ENCODE results near the gene PAX4.

PAX4 gene, protein sequence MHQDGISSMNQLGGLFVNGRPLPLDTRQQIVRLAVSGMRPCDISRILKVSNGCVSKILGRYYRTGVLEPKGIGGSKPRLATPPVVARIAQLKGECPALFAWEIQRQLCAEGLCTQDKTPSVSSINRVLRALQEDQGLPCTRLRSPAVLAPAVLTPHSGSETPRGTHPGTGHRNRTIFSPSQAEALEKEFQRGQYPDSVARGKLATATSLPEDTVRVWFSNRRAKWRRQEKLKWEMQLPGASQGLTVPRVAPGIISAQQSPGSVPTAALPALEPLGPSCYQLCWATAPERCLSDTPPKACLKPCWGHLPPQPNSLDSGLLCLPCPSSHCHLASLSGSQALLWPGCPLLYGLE

DNA sequence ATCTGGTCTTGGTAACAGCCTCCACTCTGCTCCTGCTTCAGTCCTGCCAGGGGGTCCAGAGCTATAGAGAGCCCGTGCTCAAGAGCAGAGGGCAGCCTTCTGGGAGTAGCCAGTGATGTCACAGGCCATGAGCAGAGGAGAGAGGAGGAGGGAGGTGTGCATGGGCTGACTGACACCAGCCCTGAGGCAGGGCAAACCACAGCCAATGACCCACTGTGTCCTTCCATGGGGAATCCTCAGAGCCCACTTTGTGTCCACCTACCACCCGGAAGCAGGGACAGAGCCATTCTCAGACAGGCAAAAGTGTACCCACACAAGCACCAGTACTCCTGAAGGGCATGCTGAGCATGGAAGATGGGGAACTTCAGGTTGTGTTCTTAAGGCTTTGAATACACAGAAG is at the start of gene PAX4:
Gene PAX4, minus strand, starts transcription at position 101 of the 400 bp plus-strand sequence. CDS start 2,214 bp downstream, outside the sequence.
- no peak for DNase-seq (ENCODE audit: low read depth)
- H3K4me3 ChIP-seq (ENCODE audit: low read depth, low read length), result no peak within 1 kb of the TSS
- TF ChIP-seq, protein P1, sequence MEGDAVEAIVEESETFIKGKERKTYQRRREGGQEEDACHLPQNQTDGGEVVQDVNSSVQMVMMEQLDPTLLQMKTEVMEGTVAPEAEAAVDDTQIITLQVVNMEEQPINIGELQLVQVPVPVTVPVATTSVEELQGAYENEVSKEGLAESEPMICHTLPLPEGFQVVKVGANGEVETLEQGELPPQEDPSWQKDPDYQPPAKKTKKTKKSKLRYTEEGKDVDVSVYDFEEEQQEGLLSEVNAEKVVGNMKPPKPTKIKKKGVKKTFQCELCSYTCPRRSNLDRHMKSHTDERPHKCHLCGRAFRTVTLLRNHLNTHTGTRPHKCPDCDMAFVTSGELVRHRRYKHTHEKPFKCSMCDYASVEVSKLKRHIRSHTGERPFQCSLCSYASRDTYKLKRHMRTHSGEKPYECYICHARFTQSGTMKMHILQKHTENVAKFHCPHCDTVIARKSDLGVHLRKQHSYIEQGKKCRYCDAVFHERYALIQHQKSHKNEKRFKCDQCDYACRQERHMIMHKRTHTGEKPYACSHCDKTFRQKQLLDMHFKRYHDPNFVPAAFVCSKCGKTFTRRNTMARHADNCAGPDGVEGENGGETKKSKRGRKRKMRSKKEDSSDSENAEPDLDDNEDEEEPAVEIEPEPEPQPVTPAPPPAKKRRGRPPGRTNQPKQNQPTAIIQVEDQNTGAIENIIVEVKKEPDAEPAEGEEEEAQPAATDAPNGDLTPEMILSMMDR (IDR thresholded peaks at IDR 0.05; ENCODE audit: insufficient read depth, low read depth, low read length, missing control alignments), result no peak

DNA sequence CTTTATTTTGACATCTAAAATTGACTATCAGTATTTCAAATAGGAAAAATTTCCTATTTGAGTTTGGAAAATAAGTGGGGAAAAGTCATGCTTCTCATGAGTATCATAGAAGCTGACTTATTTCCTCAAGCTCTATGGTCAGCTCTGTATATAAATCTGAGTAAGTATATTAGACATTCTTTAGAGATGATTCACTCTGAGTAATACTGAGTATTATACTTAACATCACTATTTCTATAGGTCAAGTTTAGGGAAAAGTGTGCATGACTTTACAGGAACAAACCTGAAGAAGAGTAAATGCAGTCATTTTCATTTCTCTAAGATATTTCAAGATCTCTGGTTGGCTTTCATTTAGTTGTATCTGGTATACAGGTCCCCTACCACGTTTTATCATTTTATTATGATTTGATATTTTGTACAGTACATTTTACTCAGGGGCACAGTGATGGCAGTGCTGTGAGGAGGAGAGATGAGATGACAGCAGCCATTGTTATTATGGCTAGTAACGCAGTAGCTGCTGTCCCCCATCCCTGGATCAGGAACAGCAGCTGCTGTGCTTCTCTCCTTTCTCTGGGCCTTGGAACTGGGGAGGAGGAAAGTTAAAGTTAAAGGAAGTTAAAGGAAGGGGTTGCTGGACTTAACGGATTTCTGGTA is 49.2 kb upstream of the PAX4 start:
- DNase-seq (ENCODE audit: low read depth), result no peak
- TF ChIP-seq, protein P1 (IDR thresholded peaks at IDR 0.05; ENCODE audit: insufficient read depth, low read depth, low read length, missing control alignments), result no peak
- no peak overlapping the region for H3K4me3 ChIP-seq (ENCODE audit: low read depth, low read length)

DNA sequence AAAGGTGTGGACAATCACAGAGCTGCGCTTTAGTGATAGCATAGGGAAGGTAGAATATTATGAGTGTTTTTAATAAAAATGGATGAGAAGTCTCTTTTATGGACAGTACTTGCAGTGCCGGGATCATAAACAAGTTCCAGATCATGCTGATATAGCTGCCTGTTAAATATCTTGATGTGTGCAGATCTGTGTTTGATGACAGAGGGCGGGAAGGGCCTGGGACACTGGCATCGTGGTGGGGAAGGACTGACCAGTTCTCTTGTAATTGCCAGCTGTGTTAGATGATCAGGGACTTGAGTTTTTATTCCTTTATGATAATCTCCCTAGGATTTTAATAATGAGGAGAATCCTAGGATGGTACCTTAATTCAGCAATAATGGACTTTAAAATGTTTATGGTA is 48.7 kb upstream of the PAX4 start:
- H3K4me3 ChIP-seq (ENCODE audit: low read depth, low read length), result no peak overlapping the region
- TF ChIP-seq, protein P1 (IDR thresholded peaks at IDR 0.05; ENCODE audit: insufficient read depth, low read depth, low read length, missing control alignments), result no peak
- no peak for DNase-seq (ENCODE audit: low read depth)

DNA sequence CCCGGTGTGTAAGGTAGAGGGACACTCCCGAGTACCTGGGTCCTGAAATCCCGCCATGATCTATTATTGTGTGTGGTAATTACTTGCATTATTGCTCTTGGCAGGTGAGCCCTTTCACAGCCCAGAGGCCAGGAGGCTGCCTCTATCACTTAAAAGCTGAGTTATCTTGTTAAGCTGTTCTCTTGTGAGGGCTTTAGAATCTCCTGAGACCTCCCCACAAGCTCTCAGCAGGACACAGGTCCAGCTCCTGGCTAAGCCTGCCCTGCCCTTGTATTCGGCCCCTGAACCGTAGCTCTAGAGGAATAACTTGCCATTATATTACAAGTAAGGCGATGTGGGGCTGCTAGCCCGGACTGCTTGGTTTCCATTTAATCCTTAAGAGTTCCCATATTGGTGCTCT is 48.0 kb upstream of the PAX4 start:
- no peak for DNase-seq (ENCODE audit: low read depth)
- H3K4me3 ChIP-seq (ENCODE audit: low read depth, low read length), result no peak overlapping the region
- TF ChIP-seq, protein P1 (IDR thresholded peaks at IDR 0.05; ENCODE audit: insufficient read depth, low read depth, low read length, missing control alignments), result no peak

DNA sequence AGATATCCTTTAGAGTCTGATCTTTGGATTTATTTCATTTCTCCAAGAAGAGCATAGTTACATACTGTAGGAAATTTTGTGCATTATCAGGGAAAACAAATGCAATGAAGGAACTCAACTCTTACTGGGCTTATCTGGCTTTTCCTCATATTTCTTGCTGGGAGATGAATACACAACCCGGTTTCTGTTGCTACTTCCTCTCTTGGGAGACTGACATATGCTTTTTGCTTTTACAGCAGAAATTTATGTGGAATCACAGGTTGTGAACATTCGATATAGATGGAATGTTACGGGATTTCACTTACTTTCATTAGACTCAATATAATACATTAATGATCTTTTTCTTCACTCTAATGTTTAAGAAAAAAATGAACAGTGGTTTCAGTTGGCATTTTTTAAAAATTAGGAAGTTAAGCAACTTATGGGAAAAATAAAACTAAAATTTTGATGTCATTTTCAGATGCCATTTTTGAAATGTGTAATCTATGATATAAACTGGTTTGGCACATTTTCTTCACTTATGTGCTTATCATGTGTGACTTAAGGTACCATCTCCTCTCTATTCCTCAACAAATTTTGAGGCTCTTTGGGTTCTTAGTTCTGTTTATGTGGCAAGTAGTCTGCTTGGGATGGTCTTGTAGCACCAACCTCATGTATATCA is 41.2 kb upstream of the PAX4 start:
- H3K4me3 ChIP-seq (ENCODE audit: low read depth, low read length), result no peak overlapping the region
- TF ChIP-seq, protein P1 (IDR thresholded peaks at IDR 0.05; ENCODE audit: insufficient read depth, low read depth, low read length, missing control alignments), result no peak
- DNase-seq (ENCODE audit: low read depth), result no peak

DNA sequence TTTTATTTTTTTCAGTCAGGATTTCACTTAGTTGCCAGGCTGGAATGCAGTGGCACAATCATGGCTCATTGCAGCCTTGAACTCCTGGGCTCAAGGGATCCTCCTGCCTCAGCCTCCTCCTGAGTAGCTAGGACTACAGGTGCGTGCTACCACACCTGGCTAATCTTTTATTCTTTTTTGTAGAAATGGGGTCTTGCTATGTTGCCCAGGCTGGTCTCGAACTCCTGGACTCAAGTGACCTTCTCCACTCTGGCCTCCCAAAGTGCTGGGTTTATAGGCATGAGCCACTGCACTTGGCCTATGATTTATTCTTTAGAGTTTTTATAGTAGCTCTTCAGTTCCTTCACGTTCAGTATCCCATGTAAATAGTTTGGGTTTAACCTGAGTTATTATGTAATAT is 39.6 kb upstream of the PAX4 start:
- H3K4me3 ChIP-seq (ENCODE audit: low read depth, low read length), result no peak overlapping the region
- TF ChIP-seq, protein P1 (IDR thresholded peaks at IDR 0.05; ENCODE audit: insufficient read depth, low read depth, low read length, missing control alignments), result no peak
- DNase-seq (ENCODE audit: low read depth), result no peak

Measured in GM12865 (cell line).